Astrocyte (in vitro differentiated cells and primary cell): Measurements from ENCODE around the gene CELF4. TPM values are rescaled to one million over a fixed set of nuclear protein-coding genes. Genes with fewer than 3 reads are reported as not detected.
A peak's percentile ranks its signal among the peaks of the same experiment; 100 is the strongest.

Source experiments
- DNase-seq: peaks from one replicate; pipeline ENCODE4 v3.0.0-alpha.2; 2010; ENCODE audit warnings: low read depth
- FAIRE-seq: peaks from 2 replicates; lab custom pipeline; 2011; peaks lifted over from hg19 to GRCh38; lab: Jason Lieb, UNC
- H2AFZ ChIP-seq: 2 replicates; pipeline ENCODE4 v1.6.0; 2012; ENCODE audit warnings: low read depth, low read length, inconsistent platforms
- H3K27ac ChIP-seq: 2 replicates; pipeline ENCODE4 v1.5.1; 2011; ENCODE audit warnings: low read depth, low read length, inconsistent platforms
- H3K27me3 ChIP-seq: 2 replicates; pipeline ENCODE4 v1.6.0; 2011; ENCODE audit warnings: low read length, inconsistent platforms; ENCODE audit not compliant: insufficient read depth
- H3K36me3 ChIP-seq: 2 replicates; pipeline ENCODE4 v1.5.1; 2011; ENCODE audit warnings: low read length, inconsistent platforms; ENCODE audit not compliant: insufficient read depth
- H3K4me1 ChIP-seq: 2 replicates; pipeline ENCODE4 v1.5.1; 2011; ENCODE audit warnings: low read length, inconsistent platforms; ENCODE audit not compliant: insufficient read depth
- H3K4me2 ChIP-seq: 2 replicates; pipeline ENCODE4 v1.6.0; 2012; ENCODE audit warnings: low read length, inconsistent platforms
- H3K4me3 ChIP-seq: 2 replicates; pipeline ENCODE4 v1.5.1; 2011; ENCODE audit warnings: low read depth, mild to moderate bottlenecking, low read length, inconsistent platforms; ENCODE audit not compliant: insufficient read depth
- H3K79me2 ChIP-seq: 2 replicates; pipeline ENCODE4 v1.6.0; 2012; ENCODE audit warnings: mild to moderate bottlenecking, low read length, inconsistent platforms; ENCODE audit not compliant: insufficient read depth
- H3K9ac ChIP-seq: 2 replicates; pipeline ENCODE4 v1.6.0; 2012; ENCODE audit warnings: mild to moderate bottlenecking, low read length, inconsistent platforms
- H3K9me3 ChIP-seq: 2 replicates; pipeline ENCODE4 v1.5.1; 2012; ENCODE audit warnings: low read depth, mild to moderate bottlenecking, low read length, inconsistent platforms; ENCODE audit not compliant: insufficient read depth
- H4K20me1 ChIP-seq: 2 replicates; pipeline ENCODE4 v1.6.0; 2012; ENCODE audit warnings: low read length, inconsistent platforms; ENCODE audit not compliant: insufficient read depth
- H3K27ac Mint-ChIP-seq: one replicate; pipeline ENCODE4 v1.8.0; 2021; ENCODE audit warnings: mild to moderate bottlenecking, mixed read lengths; ENCODE audit not compliant: unreplicated experiment
- H3K27me3 Mint-ChIP-seq: one replicate; pipeline ENCODE4 v1.8.0; 2021; ENCODE audit warnings: low read depth, mixed read lengths; ENCODE audit not compliant: unreplicated experiment
- H3K36me3 Mint-ChIP-seq: one replicate; pipeline ENCODE4 v1.8.0; 2021; ENCODE audit warnings: low read depth, mixed read lengths; ENCODE audit not compliant: unreplicated experiment
- H3K4me1 Mint-ChIP-seq: one replicate; pipeline ENCODE4 v1.8.0; 2021; ENCODE audit warnings: low read depth, mixed read lengths; ENCODE audit not compliant: unreplicated experiment
- H3K4me3 Mint-ChIP-seq: one replicate; pipeline ENCODE4 v1.8.0; 2021; ENCODE audit warnings: mild to moderate bottlenecking, moderate library complexity, mixed read lengths; ENCODE audit not compliant: unreplicated experiment
- H3K9me3 Mint-ChIP-seq: one replicate; pipeline ENCODE4 v1.8.0; 2021; ENCODE audit warnings: mild to moderate bottlenecking, mixed read lengths; ENCODE audit not compliant: unreplicated experiment
- CTCF ChIP-seq: IDR thresholded peaks from 2 replicates; pipeline ENCODE4 v1.5.1; 2011; ENCODE audit warnings: low read depth, mild to moderate bottlenecking, inconsistent platforms, low read length, moderate library complexity; ENCODE audit not compliant: insufficient read depth
- EZH2 ChIP-seq: IDR thresholded peaks from 2 replicates; pipeline ENCODE4 v1.6.1; 2012; ENCODE audit warnings: mild to moderate bottlenecking, low read length, inconsistent platforms; ENCODE audit not compliant: insufficient read depth
- total RNA-seq: library from RNA; stranded (reverse); gene quantifications from 2 replicates; pipeline ENCODE4 v1.2.1, GENCODE V29; 2021

Gene CELF4
- total RNA-seq, 1 donor from 2014 or later = 0.16 TPM

- H3K27ac ChIP-seq = no peak overlapping the region
- TF ChIP-seq CTCF = no peak
- TF ChIP-seq EZH2 = no peak
- no peak for FAIRE-seq
- H3K4me3 Mint-ChIP-seq = peak overlapping the region; percentile 32
- no peak overlapping the region for H3K9ac ChIP-seq
- H3K4me2 ChIP-seq = no peak overlapping the region
- H3K4me3 ChIP-seq = no peak overlapping the region
- H3K9me3 Mint-ChIP-seq = no peaks in the 10 kb centered on the region
- no peak for DNase-seq
- no peaks in the 10 kb centered on the region for H4K20me1 ChIP-seq
- H3K4me1 Mint-ChIP-seq = no peaks in the 10 kb centered on the region
- no peaks in the 10 kb centered on the region for H3K27me3 ChIP-seq
- peaks cover 75% of the 10 kb centered on the region for H3K27me3 Mint-ChIP-seq
- H3K36me3 Mint-ChIP-seq = peaks cover 2% of the 10 kb centered on the region
- no peaks in the 10 kb centered on the region for H3K36me3 ChIP-seq
- H2AFZ ChIP-seq = no peak overlapping the region
- H3K9me3 ChIP-seq = no peaks in the 10 kb centered on the region
- H3K4me1 ChIP-seq = no peaks in the 10 kb centered on the region
- no peaks in the 10 kb centered on the region for H3K79me2 ChIP-seq
- no peak overlapping the region for H3K27ac Mint-ChIP-seq
These were observed 94.6 kb downstream of the CELF4 start for GRCh38 chr18:37470986-37471385.

GRCh38 chr18:37467002-37467662, 98.5 kb downstream of the CELF4 start:
- Mint-ChIP-seq H3K27ac (no peak overlapping the region), H3K9me3 (no peaks in the 10 kb centered on the region), H3K4me3 (no peak overlapping the region), H3K27me3 (peaks cover 61% of the 10 kb centered on the region), H3K4me1 (no peaks in the 10 kb centered on the region), H3K36me3 (peaks cover 2% of the 10 kb centered on the region)
- Histone ChIP-seq H4K20me1 (no peaks in the 10 kb centered on the region), H3K4me2 (no peak overlapping the region), H3K4me3 (no peak overlapping the region), H3K36me3 (no peaks in the 10 kb centered on the region), H3K27me3 (no peaks in the 10 kb centered on the region), H3K4me1 (no peaks in the 10 kb centered on the region), H3K27ac (no peak overlapping the region), H3K9me3 (no peaks in the 10 kb centered on the region), H3K9ac (no peak overlapping the region), H2AFZ (no peak overlapping the region), H3K79me2 (no peaks in the 10 kb centered on the region)
- DNase-seq (no peak), FAIRE-seq (no peak)
- TF ChIP-seq CTCF (no peak), EZH2 (no peak)

- Histone ChIP-seq H3K27me3 (no peaks in the 10 kb centered on the region), H3K4me3 (no peak overlapping the region), H3K4me1 (no peaks in the 10 kb centered on the region), H3K27ac (no peak overlapping the region), H3K4me2 (no peak overlapping the region), H3K9me3 (no peaks in the 10 kb centered on the region), H3K79me2 (no peaks in the 10 kb centered on the region), H3K36me3 (no peaks in the 10 kb centered on the region), H3K9ac (no peak overlapping the region), H2AFZ (no peak overlapping the region), H4K20me1 (no peaks in the 10 kb centered on the region)
- DNase-seq (no peak), FAIRE-seq (no peak)
- Mint-ChIP-seq H3K27ac (no peak overlapping the region), H3K36me3 (no peaks in the 10 kb centered on the region), H3K4me1 (no peaks in the 10 kb centered on the region), H3K27me3 (peaks cover 57% of the 10 kb centered on the region), H3K4me3 (no peak overlapping the region), H3K9me3 (no peaks in the 10 kb centered on the region)
- no peak for TF ChIP-seq CTCF
- no peak for TF ChIP-seq EZH2
These were observed 99.6 kb downstream of the CELF4 start for GRCh38 chr18:37465958-37466357.
